ENCODE data around the gene IMMP1L.
"Not testable (repeated sequence)": the region's sequence is repeated elsewhere in the genome, so short reads cannot be mapped to it uniquely, and the experiment has no call there.

The IMMP1L gene, protein sequence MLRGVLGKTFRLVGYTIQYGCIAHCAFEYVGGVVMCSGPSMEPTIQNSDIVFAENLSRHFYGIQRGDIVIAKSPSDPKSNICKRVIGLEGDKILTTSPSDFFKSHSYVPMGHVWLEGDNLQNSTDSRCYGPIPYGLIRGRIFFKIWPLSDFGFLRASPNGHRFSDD

DNA sequence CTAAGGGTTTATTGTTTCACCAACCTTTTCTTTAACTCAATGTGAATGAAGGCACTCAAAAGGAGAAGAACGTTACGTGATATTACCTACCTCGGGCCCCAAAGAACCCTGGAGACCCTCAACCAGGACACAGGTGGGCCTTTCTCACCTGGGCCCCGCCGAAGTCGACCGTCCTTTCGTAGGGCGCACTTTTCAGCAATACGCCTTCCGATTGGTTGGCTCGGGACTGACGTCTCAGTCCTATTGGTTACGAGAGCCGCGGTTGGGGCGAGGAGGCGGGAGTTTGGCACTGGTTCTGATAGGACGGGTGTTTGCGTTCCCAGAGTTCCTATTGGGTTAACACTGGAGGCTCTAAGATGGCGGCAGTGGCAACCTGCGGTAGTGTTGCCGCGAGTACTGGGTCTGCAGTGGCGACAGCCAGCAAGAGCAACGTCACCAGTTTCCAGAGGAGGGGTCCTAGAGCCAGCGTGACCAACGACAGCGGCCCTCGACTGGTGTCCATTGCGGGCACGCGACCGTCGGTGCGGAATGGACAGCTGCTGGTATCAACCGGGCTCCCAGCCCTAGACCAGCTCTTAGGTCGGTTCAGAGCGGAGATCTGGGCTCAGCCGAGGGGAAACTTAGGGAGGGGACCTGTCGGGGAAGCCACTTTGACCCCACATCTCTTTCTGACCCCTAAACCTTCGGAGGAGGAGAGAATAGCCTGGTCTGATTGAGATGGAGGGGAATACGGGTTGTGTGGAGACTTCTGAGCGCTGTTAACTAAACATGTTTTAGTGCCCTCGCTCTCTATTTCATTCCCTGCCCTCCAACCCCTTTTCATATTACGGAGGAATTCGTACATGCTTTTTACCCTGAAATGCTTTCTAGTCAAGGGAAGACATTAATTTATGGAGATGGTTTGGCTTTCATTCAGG, at the start of gene IMMP1L, which contains the start of gene ELP4:
IMMP1L (minus strand) TSS at position 194 of the 917 bp plus-strand sequence. CDS start 46,346 bp downstream, outside the sequence.
ELP4 (plus strand) TSS at position 339 of the 917 bp plus-strand sequence; CDS start at position 357, 18 bp downstream.
- peak; percentile 90 to 97 for DNase-seq

DNA sequence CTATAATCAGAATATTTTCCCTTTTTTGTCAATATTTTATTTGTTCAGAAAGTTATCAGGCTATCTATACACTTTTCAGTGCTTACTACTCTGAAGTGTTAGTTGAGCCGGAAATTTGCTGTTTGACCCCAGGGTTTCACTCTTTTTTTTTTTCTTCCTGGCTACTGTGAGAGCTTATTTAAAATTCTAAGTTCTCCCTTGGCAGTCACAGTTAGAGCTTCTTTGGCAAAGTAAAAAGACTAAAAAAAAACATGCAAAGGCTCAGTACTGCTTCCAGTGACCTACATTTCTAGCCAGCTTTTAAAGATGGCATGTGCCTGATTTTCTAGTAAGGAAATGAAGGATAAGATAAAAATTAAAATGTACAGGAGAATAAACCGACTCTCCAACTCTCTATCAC, 48.6 kb upstream of the IMMP1L start:
- no peak for DNase-seq

DNA sequence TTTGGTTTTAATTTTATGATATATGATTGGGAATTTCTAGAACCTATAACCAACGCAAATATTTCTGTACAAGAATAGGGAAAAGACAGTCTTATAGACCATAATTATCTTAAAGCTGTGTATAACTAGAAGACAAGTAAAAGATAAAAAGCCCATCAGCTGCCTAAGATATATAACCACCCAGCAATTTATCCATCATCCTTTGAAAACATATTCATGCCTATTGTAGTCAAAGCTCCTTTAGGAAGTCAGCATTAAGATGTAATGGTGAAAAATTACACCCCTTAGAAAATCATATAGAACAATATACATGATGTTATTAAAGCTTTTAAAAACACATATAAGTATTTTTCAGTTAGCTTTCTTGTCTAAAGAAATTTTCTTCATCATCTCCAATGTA, 46.5 kb upstream of the IMMP1L start:
- DNase-seq: no peak

DNA sequence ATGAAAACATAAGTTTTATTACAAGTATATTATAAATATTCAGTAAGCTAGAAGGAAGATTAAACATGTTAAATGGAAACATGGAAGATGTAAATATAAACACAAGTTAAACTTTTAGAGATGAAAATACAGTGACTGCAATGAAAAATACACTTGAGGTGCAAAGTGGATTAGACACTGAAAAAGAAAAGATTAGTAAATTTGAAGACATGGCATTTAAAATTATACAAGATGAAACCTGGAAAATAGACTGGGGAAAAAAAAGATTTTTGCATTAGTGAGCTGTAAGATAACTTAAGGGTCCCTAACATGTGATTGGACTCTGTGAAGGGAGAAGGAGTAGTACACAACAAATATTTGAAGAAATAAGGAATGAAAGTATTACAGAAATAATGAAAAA, 33.4 kb upstream of the IMMP1L start:
- DNase-seq: no peak

DNA sequence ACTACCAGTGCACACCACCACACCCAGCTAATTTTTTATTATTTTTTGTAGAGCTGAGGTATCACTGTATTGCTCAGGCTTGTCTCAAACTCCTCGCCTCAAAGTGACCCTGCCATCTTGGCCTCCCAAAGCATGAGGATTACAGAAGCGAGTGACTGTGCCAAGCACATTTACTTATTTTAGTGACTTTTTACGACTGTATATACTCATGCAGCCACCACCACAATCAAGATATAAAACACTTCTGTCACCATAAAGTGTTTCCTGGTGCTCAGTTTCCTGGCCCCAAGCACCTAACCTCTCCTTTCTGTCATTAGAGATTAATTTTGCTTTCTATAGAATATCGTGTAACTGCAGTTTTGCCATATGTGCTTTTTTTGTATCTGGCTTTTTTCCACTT, 26.1 kb upstream of the IMMP1L start:
- no peak for DNase-seq

DNA sequence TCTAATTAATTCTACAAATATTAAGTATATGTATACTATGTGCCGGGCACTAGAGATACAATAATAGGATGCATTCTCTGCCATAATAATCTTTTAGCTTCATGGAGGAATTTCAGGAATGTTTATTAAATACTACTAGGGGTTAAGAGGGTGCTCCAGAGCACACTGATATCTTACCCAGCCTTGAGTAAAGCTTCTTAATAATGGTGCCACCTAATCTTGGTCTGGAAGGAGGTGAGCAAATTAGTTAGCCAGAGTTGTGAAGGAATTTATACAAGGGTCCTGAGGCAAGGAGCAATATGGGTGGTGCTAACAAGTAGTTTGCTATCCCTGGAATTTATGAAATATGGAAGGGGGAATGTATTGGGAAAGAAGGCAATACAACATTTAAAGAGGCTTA, 21.9 kb upstream of the IMMP1L start:
- DNase-seq: no peak

DNA sequence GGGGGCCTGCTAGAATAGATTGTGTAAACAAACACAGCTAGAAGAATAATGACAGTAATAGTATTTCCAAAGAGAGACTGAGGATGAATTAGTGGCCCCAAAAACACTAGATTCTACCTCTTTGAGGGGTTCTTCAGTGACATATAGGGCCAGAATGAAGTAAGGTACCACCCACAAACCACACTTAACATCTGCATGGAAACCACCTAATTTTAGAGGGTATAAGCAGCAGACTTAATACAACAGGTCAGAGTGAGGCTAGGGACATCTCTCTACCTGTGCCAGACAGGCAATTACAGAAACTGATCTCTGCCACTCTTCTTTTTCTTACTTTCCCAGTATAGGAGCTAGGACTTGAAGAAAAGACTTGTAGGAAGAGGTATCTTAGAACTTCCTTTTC, 20.3 kb upstream of the IMMP1L start:
- no peak for DNase-seq

DNA sequence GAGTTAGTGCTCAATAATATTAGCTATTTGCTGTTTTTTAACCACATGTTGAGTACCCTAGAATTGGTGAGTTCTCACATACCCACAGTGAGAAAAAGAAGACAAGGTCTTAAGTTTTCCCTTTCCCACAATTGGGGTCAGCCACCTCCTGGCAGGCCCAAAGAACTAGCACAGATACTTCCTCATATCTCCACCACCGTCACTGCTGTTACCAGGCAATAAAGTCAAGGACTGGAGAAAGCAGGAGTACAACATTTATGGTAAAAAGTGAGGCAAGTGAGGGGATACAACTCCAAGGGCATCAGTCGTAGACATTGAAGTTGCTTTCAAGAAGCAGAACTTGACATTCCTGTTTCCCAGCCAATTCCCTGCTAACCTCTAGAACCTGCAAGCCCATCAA, 19.8 kb upstream of the IMMP1L start:
- DNase-seq: no peak

DNA sequence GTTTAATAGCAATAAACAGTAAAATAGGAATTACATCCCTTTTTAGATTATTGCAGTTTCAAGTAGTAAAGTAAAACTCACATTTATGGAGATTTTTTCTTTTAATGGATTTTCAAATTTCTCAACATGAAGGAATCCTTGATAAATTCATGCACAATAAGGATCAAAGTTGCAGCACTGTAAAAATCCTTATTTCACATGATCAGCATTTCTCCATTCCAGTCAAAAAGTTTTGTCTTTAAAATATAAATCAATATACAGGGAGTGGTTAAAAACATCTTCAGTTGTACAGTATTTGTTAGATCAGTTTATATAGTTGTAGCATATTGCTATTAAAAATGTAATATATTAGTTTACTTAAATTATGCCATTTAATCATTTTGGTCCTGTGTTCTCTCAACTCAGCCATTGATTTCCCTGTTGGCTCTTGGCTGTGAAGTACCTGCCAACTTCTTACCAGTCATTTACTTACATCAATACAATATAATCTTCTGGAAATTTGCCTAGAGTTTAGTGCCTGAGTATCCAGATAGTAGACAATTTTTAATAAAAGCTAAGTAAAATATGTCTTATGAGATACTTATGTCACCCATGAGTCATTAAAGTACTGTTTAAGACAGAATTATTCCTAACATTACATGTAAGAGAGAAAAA, 12.2 kb upstream of the IMMP1L start:
- DNase-seq: no peak

DNA sequence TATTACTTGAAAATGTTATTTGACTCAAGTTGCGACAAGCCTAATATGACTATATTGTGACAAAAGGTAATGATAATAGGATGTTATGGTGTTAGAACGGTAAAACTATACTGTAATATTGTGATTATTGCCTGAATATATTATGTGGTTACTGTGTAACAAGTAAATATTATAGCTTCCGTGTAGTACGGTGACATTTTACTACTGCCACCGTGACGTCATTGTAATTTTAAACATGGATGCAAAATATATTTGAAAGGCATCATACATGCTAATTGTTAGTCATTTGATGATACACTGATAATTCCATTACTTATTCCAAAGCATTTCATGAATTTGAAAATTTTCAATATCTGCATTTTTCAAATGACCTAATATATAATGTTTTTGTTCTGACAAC, 2.7 kb upstream of the IMMP1L start:
- DNase-seq: no peak

DNA sequence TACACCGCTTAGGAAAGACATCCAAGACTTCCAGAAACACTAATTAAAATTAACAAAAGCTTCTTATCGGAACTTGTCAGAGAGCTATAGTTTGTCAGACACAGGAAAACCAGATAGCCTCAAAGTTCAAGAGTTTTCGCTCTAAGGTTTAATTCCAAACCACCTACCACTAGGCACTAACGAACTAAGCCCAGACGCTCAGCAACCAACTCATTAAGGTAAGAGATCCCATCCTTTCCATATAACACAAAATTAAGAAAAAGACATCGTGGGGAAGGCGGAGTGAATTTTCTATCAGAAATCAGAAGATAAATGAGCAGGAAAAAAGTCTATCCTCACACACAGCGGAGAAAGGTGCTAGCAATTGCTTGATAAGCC, 382 bp downstream of the IMMP1L start:
- DNase-seq: peak; percentile 26 to 48

DNA sequence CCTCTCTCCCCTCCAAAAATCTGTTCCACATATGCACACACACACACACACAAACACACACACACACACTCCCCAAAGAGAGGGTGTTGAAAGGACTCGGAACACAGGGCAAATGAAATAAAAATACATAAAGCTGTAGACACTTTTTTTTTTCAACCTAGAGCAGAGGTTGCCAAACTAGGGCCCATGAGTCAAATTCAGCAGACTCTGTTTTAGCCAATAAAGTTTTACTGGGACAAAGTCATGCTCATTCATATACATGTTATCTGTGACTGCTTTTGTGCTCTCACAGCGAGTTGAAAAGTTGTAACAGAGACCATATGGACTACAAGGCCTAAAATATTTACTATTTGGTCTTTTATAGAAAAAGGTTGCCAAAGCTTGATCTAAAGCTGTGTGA, 8.9 kb downstream of the IMMP1L start:
- DNase-seq: no peak

DNA sequence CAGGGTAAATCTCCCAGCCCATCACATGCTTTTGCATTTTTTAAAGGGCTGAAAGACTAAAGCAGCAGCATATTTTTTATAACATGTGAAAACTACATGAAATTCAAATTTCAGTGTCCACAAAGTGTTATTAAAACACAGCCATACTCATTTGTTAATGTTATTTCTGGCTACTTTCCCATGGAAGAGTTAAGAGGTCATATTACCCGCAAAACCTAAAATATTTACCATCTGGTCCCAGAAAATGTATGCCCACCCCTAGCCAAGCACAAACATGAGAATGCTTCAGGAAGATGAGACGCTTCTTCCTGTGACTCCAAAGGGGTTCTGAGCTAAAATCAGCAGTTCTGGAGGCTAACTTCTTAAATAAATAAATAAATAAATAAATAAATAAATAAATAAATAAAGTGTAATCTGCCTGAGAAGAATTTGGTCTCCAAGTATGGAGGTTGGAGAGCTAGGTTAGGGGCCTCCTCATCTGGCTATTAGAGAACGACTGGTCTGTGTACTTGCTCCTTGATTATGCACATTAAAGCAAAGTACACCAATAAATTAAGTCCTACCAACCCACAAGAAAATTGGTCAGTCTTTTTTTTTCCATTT, 9.7 kb downstream of the IMMP1L start:
- DNase-seq: no peak

DNA sequence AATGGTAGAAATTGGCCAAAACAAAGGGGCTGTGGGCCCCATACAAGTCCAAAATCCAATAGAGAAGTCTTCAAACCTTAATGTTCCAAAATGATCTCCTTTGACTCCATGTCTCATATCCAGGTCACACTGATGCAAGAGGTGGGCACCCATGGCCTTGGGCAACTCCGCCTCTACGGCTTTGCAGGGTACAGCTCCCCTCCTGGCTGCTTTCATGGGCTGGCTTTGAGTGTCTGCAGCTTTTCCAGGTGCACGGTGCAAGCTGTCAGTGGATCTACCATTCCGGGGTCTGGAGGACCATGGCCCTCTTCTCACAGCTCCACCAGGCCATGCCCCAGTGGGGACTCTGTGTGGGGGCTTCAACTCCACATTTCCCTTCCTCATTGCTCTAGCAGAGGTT, 15.7 kb downstream of the IMMP1L start:
- not testable (repeated sequence) for DNase-seq

DNA sequence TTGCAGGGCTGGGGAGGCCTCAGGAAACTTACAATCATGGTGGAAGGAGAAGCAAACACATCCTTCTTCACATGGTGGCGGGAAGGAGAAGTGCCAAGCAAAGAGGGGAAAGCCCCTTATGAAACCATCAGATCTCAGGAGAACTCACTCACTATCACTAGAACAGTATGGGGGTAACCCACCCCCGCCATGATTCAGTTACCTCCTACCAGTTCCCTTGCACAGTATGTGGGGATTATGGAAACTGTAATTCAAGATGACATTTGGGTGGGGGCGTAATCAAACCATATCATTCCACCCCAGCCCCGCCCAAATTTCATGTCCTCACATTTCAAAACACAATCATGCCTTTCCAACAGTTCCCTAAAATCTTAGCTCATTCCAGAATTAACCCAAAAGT, 16.2 kb downstream of the IMMP1L start:
- no peak for DNase-seq

DNA sequence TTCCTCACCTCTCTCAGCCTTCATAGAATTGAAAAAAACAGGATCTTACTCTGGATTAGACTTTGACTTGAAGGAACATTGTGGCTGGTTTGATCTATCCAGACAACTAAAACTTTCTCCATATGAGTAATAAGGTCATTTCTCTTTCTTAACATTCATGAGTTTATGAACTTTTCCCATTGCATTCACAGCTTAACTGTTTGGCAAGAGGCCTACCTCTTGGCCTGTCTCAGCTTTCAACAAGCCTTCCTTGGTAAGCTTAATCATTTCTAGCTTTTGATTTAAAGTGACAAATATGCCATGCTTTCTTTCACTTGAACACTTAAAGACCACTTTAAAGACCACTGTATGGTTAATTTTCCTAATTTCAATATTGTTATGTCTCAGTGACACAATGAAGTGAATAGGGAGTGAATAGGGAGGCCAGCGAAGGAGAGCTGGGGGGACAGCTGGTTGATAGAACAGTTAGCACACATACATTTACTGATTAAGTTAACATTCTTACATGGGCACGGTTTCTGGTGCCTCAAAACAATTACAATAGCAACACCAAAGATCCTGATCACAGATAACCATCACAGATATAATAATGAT, 17.0 kb downstream of the IMMP1L start:
- DNase-seq: no peak

DNA sequence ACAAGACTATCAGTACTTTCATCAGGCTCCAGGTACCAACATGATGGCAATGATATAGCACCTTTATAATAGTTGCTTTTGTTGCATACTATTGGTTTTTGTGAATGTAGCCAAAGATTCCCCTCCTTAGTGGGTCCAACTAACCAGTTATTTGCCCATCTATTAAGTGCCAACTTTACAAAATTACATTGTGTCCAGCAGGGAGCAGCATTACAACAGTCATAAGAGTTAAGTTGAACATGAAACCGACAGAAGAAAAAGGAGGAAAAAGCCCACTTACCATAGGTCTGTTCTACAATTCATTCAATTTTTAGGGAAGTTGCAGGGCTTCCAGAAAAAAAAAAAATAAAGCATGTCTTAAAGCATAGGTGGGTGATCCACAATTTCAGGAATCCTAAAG, 21.6 kb downstream of the IMMP1L start:
- peak; percentile 55 to 58 for DNase-seq

DNA sequence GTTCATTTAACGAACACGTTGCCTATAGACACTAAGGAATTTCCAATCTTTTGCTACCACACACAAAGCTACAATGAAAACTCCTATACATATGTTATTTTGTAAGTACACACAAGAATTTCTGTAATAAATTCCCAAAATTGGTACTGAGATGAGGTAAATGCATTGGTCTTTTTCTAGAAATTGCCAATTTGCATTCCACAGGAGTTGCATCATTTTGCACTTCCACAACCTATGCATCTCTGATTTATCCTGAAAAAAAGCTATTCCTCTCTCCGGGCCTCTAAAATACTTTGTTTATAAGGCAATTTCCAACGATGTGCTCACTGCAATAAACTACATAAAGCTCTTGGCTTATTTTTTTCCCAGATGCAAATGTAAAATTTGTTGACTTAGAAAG, 24.9 kb downstream of the IMMP1L start:
- DNase-seq: no peak

DNA sequence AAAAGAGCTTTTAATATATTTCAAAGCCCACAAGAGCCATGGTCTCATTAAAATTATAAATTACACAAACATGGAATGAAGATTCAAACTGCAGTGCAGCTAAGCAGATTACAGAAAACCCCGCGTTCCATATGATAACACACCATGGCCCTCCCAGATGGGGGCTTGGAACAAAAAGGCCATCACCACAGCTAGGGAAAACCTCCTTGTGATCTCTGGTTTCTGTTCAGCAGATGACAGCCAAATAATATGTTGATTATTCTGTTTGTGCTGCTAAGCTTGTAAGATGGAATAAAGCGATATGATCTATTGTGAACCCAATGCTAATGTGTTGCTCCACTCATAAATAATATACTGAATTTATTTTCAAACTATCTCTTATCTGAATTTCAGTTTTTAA, 28.5 kb downstream of the IMMP1L start:
- peak in 1 of 2 experiments; percentile 77 for DNase-seq

DNA sequence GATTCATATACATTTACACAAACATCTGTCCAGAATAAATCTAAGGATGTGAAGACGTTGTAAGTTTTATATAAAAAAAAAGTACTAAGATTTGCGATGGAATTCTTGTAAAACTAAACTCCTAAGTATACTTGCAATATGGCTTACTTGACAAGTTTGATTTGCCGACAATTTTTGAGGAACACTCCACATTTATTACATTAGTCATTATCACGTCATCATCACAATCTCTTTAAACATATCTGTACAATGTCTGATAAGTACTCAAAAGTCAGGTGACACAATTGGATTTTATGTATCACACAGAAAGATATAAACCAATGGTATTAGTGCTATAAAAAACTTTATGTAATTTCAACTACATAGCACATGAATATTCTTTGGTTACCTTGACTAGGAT, 30.4 kb downstream of the IMMP1L start:
- no peak for DNase-seq

DNA sequence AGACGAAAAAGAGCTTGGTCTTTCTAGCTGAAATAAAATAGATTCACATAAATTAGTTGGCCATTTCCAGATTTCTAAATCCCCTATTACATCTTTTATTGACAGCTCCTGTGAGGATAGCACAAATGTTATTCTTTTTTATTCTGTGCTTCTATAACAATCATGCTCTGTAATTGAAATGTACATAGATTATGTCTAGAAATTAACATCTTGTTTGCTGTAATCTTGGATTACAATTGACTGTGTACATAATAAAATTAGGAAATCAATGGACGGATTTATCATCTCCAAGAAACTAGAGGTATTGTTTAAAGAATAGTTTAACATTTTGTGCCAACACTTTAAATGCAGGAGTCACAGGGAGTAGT, 31.2 kb downstream of the IMMP1L start:
- no peak for DNase-seq

DNA sequence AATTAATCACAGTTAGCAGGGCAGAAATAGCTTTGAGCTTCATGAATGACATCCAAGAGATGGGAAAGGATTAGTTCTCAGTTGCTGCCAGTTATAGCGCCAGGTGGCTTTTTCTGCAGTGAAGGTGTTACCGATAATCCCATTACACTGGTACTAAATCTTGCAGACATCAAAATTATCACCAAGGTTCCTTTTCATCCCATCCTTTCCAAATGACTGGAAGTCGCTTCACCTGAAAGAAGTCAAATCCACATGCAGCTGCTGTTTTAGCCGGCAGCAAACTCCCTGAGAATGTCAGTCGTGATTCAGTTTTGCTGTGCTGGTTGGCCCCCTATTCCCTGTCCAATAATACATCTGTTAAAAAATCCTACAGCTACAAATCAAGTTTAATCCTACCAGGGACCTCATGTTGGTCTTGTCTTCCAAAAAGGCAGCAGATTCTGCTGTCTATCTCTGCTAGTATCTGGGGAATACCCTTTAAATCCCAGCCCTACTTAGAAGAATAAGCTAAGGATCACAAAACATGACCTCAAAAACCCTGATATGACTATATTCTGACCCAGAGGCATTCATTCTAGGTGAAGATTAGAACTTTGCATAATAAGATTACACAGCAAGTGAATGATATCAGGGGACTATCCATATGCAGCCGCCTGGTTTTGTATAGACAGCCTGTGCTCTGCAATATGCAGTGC, 31.7 kb downstream of the IMMP1L start:
- peak; percentile 80 to 93 for DNase-seq

DNA sequence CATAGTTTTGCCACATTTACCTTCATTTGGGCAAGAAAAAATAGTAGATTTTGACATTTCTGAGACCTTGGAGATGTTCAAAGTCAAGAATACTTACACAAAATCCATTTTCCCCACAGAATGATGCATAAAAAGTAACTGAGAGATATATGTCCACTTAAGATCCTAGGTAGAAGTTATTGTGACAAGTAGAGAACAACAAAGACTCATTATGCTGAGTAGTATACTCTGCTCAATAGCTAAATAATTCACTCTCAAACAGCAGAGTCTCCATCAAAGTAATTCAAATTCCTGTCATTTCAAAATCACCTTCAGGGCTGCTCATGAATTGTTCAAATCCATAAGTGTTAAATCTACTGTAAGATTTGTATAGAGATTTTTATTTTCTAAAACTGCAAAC, 35.3 kb downstream of the IMMP1L start:
- DNase-seq: no peak
